ENCODE measurements around the gene RBFOX1. TPM values are rescaled to one million over a fixed set of nuclear protein-coding genes. Genes with fewer than 3 reads are reported as not detected.

Gene RBFOX1
- total RNA-seq, 4 donors from 2014 or later, result 0.40 to 0.98 TPM; not detected in 2

- no peak for DNase-seq
- Histone ChIP-seq H3K36me3 (no peaks in the 10 kb centered on the region), H3K9me3 (no peaks in the 10 kb centered on the region), H3K4me3 (replicated peaks in 1 of 3) (no peak overlapping the region), H3K4me1 (no peaks in the 10 kb centered on the region), H3K27me3 (no peaks in the 10 kb centered on the region), H3K27ac (no peak overlapping the region)
- WGBS, 2 donors, result 38 to 39% methylated on average over 18 of the region's 18 CpGs
- intact Hi-C loops (cut with DNase I), result no loop called here
- TF ChIP-seq POLR2A (IDR thresholded peaks at IDR 0.05), result no peak
Measured at GRCh38 chr16:7363422-7364417, 31.1 kb downstream of the RBFOX1 start.

DNA sequence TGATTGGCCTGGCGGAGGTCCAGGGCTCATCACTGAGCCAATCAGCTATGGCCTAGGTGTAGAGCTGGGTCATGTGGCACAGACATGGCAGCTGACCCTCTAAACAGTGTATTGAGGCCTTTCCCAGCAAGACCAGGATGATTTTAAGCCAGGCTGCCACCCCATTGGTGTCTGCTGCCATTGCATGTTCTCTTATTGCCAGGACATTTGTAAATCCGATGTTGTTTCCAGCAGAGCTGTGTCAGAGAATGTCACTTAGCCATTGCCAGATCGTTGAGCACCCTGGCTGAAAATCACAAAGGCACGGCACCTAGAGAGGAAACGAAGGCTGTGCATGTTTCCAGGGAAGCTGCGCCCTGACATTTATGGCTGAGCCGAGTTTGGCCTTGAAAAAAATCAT, 33.4 kb downstream of the RBFOX1 start:
- Histone ChIP-seq H3K4me1 (no peaks in the 10 kb centered on the region), H3K4me3 (replicated peaks in 1 of 3) (no peak overlapping the region), H3K36me3 (no peaks in the 10 kb centered on the region), H3K9me3 (no peaks in the 10 kb centered on the region), H3K27ac (no peak overlapping the region), H3K27me3 (no peaks in the 10 kb centered on the region)
- 73 to 79% methylated on average over 7 of the region's 7 CpGs for WGBS, 2 donors
- DNase-seq, result no peak
- intact Hi-C loops (cut with DNase I), result no loop called here
- TF ChIP-seq POLR2A (IDR thresholded peaks at IDR 0.05) (no peak), CTCF (IDR thresholded peaks at IDR 0.05) (no peak)

DNA sequence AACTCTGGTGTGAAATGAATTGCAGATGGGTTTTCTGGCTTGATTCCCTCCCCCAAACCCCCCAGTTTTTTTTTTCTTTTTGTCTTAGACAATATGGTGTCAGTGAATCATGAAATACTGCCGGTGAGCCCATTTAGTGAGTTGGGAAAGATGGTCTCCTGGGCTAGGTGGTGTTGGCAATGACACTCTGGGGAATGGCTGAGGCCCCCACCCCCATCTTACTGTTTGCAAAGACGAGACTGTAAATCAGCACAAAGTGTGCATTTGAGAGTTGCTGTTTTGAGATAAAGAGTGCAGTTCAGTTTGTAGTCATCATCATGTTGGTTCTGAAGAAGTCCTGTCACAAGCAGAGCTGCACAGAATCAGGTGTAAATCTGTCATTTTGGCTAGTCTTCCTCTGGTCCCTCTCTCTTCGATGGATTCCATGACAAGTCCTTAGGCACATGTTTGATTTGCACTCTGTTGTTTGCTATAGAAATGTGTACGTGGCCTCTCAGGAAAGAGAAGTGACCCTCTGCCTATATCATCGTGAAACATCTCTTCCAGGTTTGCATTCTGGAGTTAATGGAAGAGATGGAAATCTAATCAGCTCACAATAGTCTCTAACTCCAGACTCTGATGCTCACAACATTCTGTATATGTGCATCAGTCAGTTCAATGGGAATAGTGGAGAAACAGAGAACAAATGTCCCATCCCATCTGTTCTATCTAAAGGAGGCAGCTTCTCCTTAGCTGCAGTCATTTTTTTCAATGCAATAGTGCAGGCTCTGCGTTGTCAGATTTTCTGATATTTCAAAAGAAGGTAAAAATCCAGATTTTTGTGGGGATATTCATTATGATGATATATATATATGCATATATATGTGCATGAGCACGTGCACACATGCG, 34.6 kb downstream of the RBFOX1 start:
- Histone ChIP-seq H3K36me3 (no peaks in the 10 kb centered on the region), H3K9me3 (no peaks in the 10 kb centered on the region), H3K4me1 (no peaks in the 10 kb centered on the region), H3K27ac (no peak overlapping the region), H3K27me3 (no peaks in the 10 kb centered on the region), H3K4me3 (replicated peaks in 1 of 3) (no peak overlapping the region)
- TF ChIP-seq CTCF (IDR thresholded peaks at IDR 0.05) (no peak), POLR2A (IDR thresholded peaks at IDR 0.05) (no peak)
- intact Hi-C loops (cut with DNase I), result no loop called here
- 66 to 67% methylated on average over 8 of the region's 8 CpGs for WGBS, 2 donors
- no peak for DNase-seq

DNA sequence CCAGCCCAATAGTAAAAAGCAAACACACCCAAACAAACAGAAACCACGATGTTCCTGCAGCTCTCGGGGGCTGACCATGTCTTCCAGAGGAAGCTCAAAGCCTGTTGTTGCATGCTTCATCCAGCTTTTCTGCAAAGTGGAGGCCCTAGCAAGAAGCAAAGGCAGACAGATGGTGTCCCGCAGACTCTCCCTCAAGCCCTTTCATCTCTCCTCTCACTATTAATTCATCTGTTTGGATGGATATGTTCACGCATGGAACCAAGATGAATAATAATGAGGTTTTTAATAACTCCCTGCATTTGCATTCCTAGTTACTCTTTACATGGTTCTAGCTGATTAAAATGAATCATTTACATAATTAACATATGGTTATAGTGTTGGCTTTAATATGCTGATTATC, 36.6 kb downstream of the RBFOX1 start:
- Histone ChIP-seq H3K4me3 (replicated peaks in 1 of 3) (no peak overlapping the region), H3K27me3 (no peaks in the 10 kb centered on the region), H3K9me3 (no peaks in the 10 kb centered on the region), H3K36me3 (no peaks in the 10 kb centered on the region), H3K4me1 (no peaks in the 10 kb centered on the region), H3K27ac (no peak overlapping the region)
- no peak for DNase-seq
- TF ChIP-seq CTCF (IDR thresholded peaks at IDR 0.05) (no peak), POLR2A (IDR thresholded peaks at IDR 0.05) (no peak)
- WGBS, 2 donors, result 54 to 72% methylated on average over 4 of the region's 4 CpGs
- intact Hi-C loops (cut with DNase I), result no loop called here

DNA sequence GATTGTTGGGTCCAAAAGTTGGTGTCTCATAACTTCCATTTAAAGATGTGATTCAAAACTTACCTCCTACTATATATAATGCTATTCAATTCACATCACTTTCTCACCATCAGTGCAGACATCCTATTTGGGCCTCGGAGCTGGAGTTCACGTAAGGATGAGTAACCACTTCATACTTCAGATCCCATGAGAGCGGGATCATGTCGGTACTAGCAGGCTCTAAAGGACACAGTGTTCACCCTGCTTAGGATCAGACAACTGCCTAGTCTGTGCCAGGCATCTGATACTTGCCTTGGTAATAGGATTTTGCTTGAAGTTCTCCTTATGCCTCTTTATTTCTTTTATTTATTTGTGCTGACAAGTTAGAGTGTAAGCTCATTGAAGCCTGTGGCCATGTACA, 39.5 kb downstream of the RBFOX1 start:
- H3K36me3 ChIP-seq, result no peaks in the 10 kb centered on the region
- no peak for DNase-seq
- H3K9me3 ChIP-seq, result no peaks in the 10 kb centered on the region
- H3K4me1 ChIP-seq, result no peaks in the 10 kb centered on the region
- 90 to 91% methylated on average over 4 of the region's 4 CpGs for WGBS, 2 donors
- intact Hi-C loops (cut with DNase I), result no loop called here
- H3K27me3 ChIP-seq, result no peaks in the 10 kb centered on the region
- no peak overlapping the region for H3K4me3 ChIP-seq (replicated peaks in 1 of 3)
- no peak overlapping the region for H3K27ac ChIP-seq
- TF ChIP-seq CTCF (IDR thresholded peaks at IDR 0.05), result no peak
- no peak for TF ChIP-seq POLR2A (IDR thresholded peaks at IDR 0.05)
